GM10248 (cell line): ENCODE data around the gene PLCB4.

ENCODE experiments used
- CTCF ChIA-PET: fragments of 300-600 bp; sonication (Branson Sonifier 250); formaldehyde crosslinking; extraction: SDS; loops from one replicate; lab custom pipeline; 2021; ENCODE audit warnings: antibody characterized with exemption; lab: Yijun Ruan, JAX
- POLR2A ChIA-PET: fragments of 350-650 bp; sonication (Branson Sonifier 250); formaldehyde crosslinking; extraction: SDS; loops from one replicate; lab custom pipeline; 2020; ENCODE audit warnings: antibody characterized with exemption; lab: Yijun Ruan, JAX
- DNase-seq: peaks from one replicate; pipeline ENCODE4 v3.0.0; 2012; ENCODE audit errors: extremely low spot score
- CTCF ChIP-seq: IDR thresholded peaks from 2 replicates; pipeline ENCODE4 v1.5.1; 2012; ENCODE audit warnings: mild to moderate bottlenecking, low read depth; ENCODE audit errors: extremely low read depth, missing control alignments, control extremely low read depth

The PLCB4 gene

DNA sequence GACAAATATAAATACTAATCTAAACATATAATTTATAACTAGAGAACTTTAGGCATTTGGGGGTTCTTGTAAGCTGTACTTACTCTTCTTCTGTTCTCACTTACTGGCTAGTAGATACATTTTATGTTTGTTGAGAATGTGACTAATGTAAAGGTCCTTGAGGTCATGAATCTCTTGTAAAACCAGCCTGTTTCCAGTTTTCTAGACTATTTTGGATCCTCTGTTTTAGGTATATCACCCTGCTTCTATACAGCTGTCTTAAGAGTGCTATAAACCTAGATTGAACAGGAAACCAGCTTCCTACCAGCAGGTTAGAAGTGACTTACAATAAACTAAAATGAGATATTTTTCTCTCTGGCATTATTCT is 134.2 kb downstream of the PLCB4 start:
- CTCF ChIA-PET, result no interaction called here
- POLR2A ChIA-PET, result no interaction called here
- no peak for DNase-seq
- TF ChIP-seq CTCF, result no peak

GRCh38 chr20:9204979-9205378 is 136.1 kb downstream of the PLCB4 start:
- no peak for DNase-seq
- POLR2A ChIA-PET, result no interaction called here
- CTCF ChIA-PET, result interaction anchor here (1.1 kb wide), 1 partner anchor 12 kb away, joined by 3 read pairs; no protein-coding TSS in a partner anchor
- TF ChIP-seq CTCF, result no peak

DNA sequence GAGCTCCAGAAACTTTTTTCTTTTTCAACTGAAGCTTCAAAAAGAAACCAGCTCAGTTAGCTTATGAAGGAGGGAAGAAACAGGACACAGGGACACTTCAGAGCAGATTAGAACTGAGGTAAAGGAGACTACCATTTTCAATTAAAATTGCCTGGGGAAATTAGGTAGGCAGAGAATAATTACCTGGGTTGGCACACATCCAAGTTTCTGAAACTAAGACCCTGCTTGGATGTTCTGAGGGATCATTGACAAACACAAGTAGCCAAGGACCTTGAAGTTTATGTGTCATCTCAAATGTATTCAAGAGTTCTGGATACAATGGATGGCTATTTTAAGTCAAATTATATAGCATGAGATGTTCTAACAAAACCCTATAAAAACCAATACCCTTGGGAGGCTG is 137.6 kb downstream of the PLCB4 start:
- no peak for DNase-seq
- ChIA-PET POLR2A (no interaction called here), CTCF (no interaction called here)
- no peak for TF ChIP-seq CTCF

- no peak for DNase-seq
- ChIA-PET CTCF (no interaction called here), POLR2A (no interaction called here)
- TF ChIP-seq CTCF, result no peak
Measured at GRCh38 chr20:9207253-9207652, 138.4 kb downstream of the PLCB4 start.

DNA sequence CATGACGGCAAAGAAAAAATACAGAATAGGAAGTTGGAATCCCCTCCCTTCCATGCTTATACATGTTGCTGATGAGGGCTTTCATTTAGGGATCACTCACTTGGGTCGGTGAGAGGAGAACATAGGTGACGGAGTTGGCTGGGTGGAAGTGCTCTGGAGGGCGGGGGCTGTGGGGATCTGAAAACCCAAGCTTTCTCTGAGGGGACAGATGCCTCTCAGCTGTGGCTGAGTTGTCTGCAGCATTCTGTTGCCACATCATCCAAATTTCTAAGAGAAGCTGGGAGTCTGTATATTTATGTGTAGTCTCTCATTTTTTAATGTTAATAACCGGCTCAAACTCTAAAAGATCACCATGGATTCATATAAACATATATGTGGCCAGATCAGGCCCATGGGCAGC is 141.5 kb downstream of the PLCB4 start:
- CTCF ChIA-PET, result interaction anchor here (1.0 kb wide), 1 partner anchor 43 kb away, joined by 3 read pairs; no protein-coding TSS in a partner anchor
- no peak for DNase-seq
- no peak for TF ChIP-seq CTCF
- POLR2A ChIA-PET, result no interaction called here

DNA sequence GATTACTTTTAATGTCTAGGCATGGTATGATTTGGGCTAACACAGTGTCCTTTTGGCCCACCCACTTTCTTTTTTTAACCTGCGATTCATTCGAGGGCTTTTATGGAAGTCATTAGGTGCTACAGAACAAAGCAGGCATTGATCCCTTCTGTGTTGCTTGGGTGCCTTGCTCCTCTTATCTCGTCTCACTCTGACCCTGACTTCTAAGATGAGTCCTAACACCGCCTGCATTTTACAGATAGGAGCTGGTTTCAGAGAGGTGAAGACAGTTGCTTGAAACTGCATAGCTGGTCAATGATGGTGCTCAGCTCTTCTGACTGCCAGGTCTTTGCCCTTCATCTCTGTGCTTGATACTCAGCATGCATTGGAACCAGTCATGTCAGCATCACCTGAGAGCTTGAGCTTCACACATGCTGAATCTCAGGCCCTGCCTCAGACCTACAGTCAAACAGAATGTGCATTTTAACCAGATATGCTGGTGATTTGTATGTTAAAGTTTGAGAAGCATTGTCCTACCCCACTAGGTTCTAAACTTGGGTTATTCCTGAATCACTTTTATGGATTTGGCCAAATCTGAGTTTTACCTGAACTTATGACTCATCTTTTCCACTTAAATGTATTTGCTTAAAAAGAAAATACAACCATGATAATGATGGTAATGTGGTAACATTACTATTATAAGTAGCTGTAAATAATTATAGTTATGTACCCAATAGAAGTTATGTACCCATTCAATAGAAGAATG is 142.3 kb downstream of the PLCB4 start:
- DNase-seq, result no peak
- CTCF ChIA-PET, result interaction anchor here (1.4 kb wide), 1 partner anchor 8 kb away, joined by 3 read pairs; no protein-coding TSS in a partner anchor
- POLR2A ChIA-PET, result no interaction called here
- no peak for TF ChIP-seq CTCF
